Natural killer cell (primary cell): ENCODE data around the gene CTDSP2. TPM values are rescaled to one million over a fixed set of nuclear protein-coding genes. Genes with fewer than 3 reads are reported as not detected.

Experiments used
- ATAC-seq, 3 donors: fragments of 150-1000 bp in 2 of 3; fragments of 200-7000 bp in 1 of 3; cut with Tn5 transposase; 1 replicate in 1 of 3; 2 replicates in 2 of 3; pipeline ENCODE4 v1.10.0; 2021; ENCODE audit warnings: mild to moderate bottlenecking in 2 of 3, moderate library complexity in 2 of 3
- DNase-seq, 2 donors: peaks; one replicate each; pipeline versions ENCODE4 v3.0.0 to v3.0.0-alpha.2; 2013 to 2021; ENCODE audit warnings: mixed read lengths in 1 of 2
- H3K27ac ChIP-seq: one replicate; pipeline ENCODE4 v1.5.1; 2013; ENCODE audit warnings: mild to moderate bottlenecking, low read length
- H3K27me3 ChIP-seq: one replicate; pipeline ENCODE4 v1.6.1; 2013; ENCODE audit warnings: low read length; ENCODE audit not compliant: control insufficient read depth, insufficient read depth
- H3K36me3 ChIP-seq: one replicate; pipeline ENCODE4 v1.6.1; 2013; ENCODE audit warnings: low read length; ENCODE audit not compliant: control insufficient read depth, insufficient read depth
- H3K4me1 ChIP-seq: one replicate; pipeline ENCODE4 v1.6.1; 2013; ENCODE audit warnings: low read length; ENCODE audit not compliant: control insufficient read depth, insufficient read depth
- H3K4me3 ChIP-seq: one replicate; pipeline ENCODE4 v1.5.1; 2013; ENCODE audit warnings: low read length
- H3K9me3 ChIP-seq: one replicate; pipeline ENCODE4 v1.6.1; 2013; ENCODE audit warnings: low read length; ENCODE audit not compliant: control insufficient read depth, insufficient read depth
- H3K27ac Mint-ChIP-seq, 2 donors: one replicate each; pipeline ENCODE4 v1.8.0; 2022; ENCODE audit warnings: mild to moderate bottlenecking in 2 of 2, mixed read lengths in 2 of 2, moderate library complexity in 1 of 2
- H3K27me3 Mint-ChIP-seq, 2 donors: one replicate each; pipeline ENCODE4 v1.8.0; 2022; ENCODE audit warnings: low read depth in 2 of 2, mixed read lengths in 2 of 2
- H3K36me3 Mint-ChIP-seq: one replicate; pipeline ENCODE4 v1.8.0; 2022; ENCODE audit warnings: mixed read lengths
- H3K4me1 Mint-ChIP-seq, 2 donors: one replicate each; pipeline ENCODE4 v1.8.0; 2022; ENCODE audit warnings: mixed read lengths in 2 of 2
- H3K4me3 Mint-ChIP-seq: one replicate; pipeline ENCODE4 v1.8.0; 2022; ENCODE audit warnings: mild to moderate bottlenecking, moderate library complexity, mixed read lengths
- H3K9me3 Mint-ChIP-seq, 2 donors: one replicate each; pipeline ENCODE4 v1.8.0; 2022; ENCODE audit warnings: mixed read lengths in 2 of 2
- WGBS: methylation state at CpG from one replicate; pipeline ENCODE4 v1.1.7; 2013; ENCODE audit warnings: missing lambda C conversion rate; ENCODE audit not compliant: insufficient coverage; 5-methylcytosine and 5-hydroxymethylcytosine counted together
- intact Hi-C: fragments of 100-400 bp; cut with micrococcal nuclease; formaldehyde crosslinking; loops from one replicate; pipeline ENCODE4 v1.14.2; 2022
- total RNA-seq, 4 donors: library from RNA; stranded (reverse); fragments of 120-200 nt in 1 of 4; gene quantifications; one replicate each; pipeline versions ENCODE4 v1.2.3 to v1.2.4, GENCODE V29; 2013 to 2022
- TF ChIP-seq, protein P1 (sequence below): fragments of 200-600 bp; IDR thresholded peaks from one replicate; pipeline ENCODE4 v1.8.0; 2022; ENCODE audit warnings: antibody characterized with exemption

CTDSP2 gene
- total RNA-seq, 3 donors from 2014 or later (not counting 1 experiment from before 2014, with no cell fraction given), result 93.8 to 135 (median 123) TPM

DNA sequence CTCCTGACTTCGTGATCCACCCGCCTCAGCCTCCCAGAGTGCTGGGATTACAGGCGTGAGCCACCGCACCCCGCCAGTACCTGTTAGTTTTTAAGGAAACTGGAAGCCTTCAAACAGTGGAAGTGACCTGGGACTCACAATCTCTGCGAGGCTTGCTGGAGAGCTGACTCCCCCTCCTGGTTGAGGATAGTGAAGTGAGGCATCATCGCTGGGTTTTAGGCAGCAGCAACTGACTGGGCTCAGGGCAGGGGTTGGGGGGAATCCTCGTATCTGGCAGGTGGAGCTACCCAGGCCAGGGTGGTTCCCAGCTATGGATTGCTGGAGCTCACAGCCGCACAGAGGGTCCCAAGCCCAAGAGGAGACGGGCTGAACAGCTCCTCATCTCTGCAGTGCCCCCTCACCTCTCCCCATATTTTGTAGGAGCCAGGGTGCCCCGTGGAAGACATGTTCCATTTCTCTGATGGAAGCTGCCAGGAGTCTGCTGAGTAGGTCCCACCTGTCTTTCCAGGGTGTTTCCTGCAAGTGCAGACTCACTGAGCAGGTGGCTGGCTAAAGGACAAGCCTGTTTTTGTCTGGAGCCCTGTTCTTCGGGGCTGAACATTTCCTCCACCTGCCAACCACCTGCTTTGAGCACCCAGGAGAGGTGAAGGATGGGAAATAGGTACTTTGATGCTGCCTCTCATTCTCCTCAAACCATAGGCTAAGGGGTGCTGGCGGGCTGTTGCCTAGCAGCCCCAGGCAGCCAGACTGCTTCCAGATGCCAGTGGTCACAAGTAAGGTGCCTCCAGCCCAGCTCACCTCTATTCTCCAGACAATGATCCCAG, 31.1 kb downstream of the CTDSP2 start:
- WGBS, result 90% methylated on average over 13 of the region's 13 CpGs
- Histone ChIP-seq H3K4me1 (no peaks in the 10 kb centered on the region), H3K27ac (no peak overlapping the region), H3K4me3 (no peak overlapping the region), H3K27me3 (no peaks in the 10 kb centered on the region), H3K9me3 (no peaks in the 10 kb centered on the region), H3K36me3 (peaks cover 4% of the 10 kb centered on the region)
- H3K27me3 Mint-ChIP-seq, result no peaks in the 10 kb centered on the region
- H3K9me3 Mint-ChIP-seq, result no peaks in the 10 kb centered on the region
- no peak for ATAC-seq
- no peak for DNase-seq
- intact Hi-C loops, result no loop called here
- H3K27ac Mint-ChIP-seq, result no peak overlapping the region
- H3K4me3 Mint-ChIP-seq, result no peak overlapping the region
- no peaks in the 10 kb centered on the region for H3K36me3 Mint-ChIP-seq
- TF ChIP-seq, protein P1, sequence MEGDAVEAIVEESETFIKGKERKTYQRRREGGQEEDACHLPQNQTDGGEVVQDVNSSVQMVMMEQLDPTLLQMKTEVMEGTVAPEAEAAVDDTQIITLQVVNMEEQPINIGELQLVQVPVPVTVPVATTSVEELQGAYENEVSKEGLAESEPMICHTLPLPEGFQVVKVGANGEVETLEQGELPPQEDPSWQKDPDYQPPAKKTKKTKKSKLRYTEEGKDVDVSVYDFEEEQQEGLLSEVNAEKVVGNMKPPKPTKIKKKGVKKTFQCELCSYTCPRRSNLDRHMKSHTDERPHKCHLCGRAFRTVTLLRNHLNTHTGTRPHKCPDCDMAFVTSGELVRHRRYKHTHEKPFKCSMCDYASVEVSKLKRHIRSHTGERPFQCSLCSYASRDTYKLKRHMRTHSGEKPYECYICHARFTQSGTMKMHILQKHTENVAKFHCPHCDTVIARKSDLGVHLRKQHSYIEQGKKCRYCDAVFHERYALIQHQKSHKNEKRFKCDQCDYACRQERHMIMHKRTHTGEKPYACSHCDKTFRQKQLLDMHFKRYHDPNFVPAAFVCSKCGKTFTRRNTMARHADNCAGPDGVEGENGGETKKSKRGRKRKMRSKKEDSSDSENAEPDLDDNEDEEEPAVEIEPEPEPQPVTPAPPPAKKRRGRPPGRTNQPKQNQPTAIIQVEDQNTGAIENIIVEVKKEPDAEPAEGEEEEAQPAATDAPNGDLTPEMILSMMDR, result no peak
- H3K4me1 Mint-ChIP-seq, result peaks cover 7 to 10% of the 10 kb centered on the region in 2 donors

DNA sequence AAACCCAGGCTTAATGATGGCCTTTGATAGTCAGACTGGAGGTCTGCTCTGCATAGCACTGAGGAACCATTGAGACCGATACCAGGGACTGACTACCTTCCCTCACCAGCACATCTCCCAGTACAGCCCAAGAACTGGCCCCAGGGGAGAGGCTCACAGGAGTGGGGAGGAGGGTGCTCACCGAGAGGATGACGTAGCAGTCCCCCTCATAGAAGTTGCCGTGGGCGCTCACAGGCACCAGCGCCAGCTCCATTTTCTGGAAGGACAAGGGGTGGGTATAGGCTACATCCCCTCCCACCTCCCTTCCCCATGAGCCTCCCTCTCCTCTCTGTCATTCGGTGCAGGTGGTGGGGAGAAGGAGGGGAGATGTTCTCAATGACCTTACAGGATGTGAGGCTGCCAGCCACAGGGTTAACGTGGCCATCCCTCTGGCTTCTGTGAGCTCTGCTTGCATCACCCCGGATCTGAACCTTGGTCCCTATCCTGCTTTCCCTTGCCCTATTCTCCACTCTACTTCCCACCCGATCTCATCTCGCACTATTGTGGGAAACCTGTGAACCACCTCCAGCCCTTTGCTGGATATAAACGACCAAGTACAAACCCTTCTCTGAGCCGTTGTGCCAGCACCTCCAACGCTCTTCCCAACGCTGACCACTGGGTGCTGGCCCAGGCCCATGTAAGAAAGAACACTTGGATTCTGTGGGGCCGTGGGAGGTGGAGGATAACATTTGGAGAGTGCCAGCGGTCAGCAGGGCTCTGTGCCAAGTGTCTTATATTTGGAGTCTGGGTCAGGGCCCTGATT, 32.4 kb downstream of the CTDSP2 start:
- no peak overlapping the region for H3K27ac Mint-ChIP-seq
- intact Hi-C loops, result no loop called here
- H3K36me3 ChIP-seq, result peaks cover 2% of the 10 kb centered on the region

DNA sequence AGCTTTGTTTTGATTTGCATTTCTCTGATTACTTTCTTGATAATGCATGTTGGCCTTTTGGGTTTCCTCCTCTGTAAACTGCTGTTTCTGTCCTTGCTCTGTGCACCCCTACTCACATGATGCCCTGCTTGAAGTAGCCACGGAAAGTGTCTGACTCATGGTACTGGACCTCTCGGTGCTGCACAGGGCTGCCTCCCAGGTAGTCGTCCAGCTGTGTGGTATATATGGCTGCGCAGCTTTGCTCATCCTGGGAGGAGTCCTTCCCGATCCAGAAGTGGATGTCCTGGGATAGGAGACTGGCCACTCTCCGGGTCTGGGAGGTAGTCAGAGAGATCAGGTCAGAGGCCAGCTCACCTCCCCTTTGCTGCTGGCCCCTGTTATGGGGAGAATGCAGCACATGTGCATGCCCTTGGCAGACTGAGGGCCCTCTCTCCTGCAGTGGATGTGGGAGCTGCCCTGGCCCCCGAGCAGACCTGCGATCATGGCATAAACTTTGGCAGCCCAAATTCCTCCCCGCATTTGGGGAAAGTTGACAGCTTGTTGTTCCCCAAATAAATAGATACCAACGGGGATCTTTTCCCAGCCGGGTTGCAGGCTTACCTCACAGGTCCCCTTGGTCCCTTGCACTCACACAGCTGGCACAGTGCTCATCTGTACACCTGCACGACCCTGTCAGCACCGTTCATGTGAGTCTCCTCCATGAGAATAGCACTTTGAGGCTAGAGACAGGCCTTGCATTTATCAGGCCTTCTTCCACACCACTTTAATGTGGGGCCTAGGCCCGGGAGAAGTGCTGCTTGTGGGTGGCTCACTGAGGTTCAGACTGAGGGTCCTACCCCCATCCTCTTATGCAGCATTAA, 33.2 kb downstream of the CTDSP2 start:
- TF ChIP-seq, protein P1, result no peak
- DNase-seq, result no peak
- intact Hi-C loops, result no loop called here
- Mint-ChIP-seq H3K36me3 (no peaks in the 10 kb centered on the region), H3K27me3 (no peaks in the 10 kb centered on the region), H3K9me3 (no peaks in the 10 kb centered on the region), H3K4me3 (no peak overlapping the region), H3K27ac (no peak overlapping the region), H3K4me1 (peaks cover 0 to 2% of the 10 kb centered on the region in 2 donors)
- Histone ChIP-seq H3K4me1 (no peaks in the 10 kb centered on the region), H3K36me3 (peaks cover 2% of the 10 kb centered on the region), H3K27ac (no peak overlapping the region), H3K27me3 (no peaks in the 10 kb centered on the region), H3K4me3 (no peak overlapping the region), H3K9me3 (no peaks in the 10 kb centered on the region)
- 88% methylated on average over 14 of the region's 14 CpGs for WGBS
- ATAC-seq, result no peak

More for the DNA sequence above, 32.4 kb downstream of the CTDSP2 start:
- WGBS, result 90% methylated on average over 14 of the region's 17 CpGs
- no peaks in the 10 kb centered on the region for H3K9me3 Mint-ChIP-seq
- no peaks in the 10 kb centered on the region for H3K27me3 ChIP-seq
- DNase-seq (no peak), ATAC-seq (no peak)
- no peak overlapping the region for H3K4me3 ChIP-seq
- no peaks in the 10 kb centered on the region for H3K9me3 ChIP-seq
- no peak overlapping the region for H3K4me3 Mint-ChIP-seq
- no peaks in the 10 kb centered on the region for H3K27me3 Mint-ChIP-seq
- no peak overlapping the region for H3K27ac ChIP-seq
- no peaks in the 10 kb centered on the region for H3K4me1 ChIP-seq
- TF ChIP-seq, protein P1, result no peak
- no peaks in the 10 kb centered on the region for H3K36me3 Mint-ChIP-seq
- peaks cover 7 to 10% of the 10 kb centered on the region in 2 donors for H3K4me1 Mint-ChIP-seq
